HG03159 (cell line): ENCODE data around the gene ELMO3.

Experiments used
- ATAC-seq: cut with Tn5 transposase; IDR thresholded peaks from one replicate; pipeline ENCODE4 v1.9.1; 2021; ENCODE audit warnings: mild to moderate bottlenecking, moderate library complexity; ENCODE audit not compliant: unreplicated experiment

ELMO3 gene

GRCh38 chr16:67179421-67180080 is 19.4 kb upstream of the ELMO3 start:
- no peak for ATAC-seq

DNA sequence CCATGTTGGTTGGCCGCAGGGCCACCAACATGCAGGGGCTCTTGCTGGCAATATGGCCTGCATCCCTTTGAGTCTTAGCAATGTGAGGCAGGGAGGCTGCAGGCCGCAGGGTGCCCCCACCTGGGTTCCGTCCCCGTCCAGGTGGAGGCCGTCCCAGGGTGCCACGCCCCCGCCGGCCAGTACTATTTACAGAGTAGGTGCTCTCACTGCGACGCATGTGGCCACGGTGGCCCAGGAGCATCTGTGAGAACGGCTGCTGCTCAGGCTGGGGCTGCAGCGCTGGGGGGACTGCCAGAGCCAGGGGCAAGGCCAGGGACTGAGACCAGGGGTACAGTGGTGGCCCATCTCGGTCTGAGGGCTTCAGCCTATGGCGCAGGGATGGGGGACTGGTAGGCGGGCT is 18.8 kb upstream of the ELMO3 start:
- ATAC-seq: no peak

DNA sequence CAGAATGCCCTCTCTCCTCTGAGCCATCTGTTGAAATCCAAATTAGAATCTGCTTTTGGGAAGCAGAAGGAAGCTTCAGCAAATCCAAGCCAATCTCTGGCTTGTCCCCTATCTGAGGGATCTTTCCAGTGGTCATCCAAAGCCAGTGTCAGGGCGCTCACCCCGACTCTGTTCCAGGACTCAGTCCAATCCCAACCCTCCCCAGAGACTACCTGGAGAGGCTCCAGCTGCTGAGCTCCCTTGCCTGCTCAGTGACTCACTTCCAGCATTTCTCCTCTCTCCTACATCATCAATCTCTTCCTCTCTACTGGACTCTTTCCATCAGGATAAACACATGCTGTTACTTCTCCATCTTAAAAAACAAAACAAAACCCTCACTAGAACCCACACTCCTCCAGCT is 17.6 kb upstream of the ELMO3 start:
- no peak for ATAC-seq

- ATAC-seq: no peak
Measured at GRCh38 chr16:67182288-67182687, 16.6 kb upstream of the ELMO3 start.

GRCh38 chr16:67183284-67183626 is 15.7 kb upstream of the ELMO3 start:
- no peak for ATAC-seq

DNA sequence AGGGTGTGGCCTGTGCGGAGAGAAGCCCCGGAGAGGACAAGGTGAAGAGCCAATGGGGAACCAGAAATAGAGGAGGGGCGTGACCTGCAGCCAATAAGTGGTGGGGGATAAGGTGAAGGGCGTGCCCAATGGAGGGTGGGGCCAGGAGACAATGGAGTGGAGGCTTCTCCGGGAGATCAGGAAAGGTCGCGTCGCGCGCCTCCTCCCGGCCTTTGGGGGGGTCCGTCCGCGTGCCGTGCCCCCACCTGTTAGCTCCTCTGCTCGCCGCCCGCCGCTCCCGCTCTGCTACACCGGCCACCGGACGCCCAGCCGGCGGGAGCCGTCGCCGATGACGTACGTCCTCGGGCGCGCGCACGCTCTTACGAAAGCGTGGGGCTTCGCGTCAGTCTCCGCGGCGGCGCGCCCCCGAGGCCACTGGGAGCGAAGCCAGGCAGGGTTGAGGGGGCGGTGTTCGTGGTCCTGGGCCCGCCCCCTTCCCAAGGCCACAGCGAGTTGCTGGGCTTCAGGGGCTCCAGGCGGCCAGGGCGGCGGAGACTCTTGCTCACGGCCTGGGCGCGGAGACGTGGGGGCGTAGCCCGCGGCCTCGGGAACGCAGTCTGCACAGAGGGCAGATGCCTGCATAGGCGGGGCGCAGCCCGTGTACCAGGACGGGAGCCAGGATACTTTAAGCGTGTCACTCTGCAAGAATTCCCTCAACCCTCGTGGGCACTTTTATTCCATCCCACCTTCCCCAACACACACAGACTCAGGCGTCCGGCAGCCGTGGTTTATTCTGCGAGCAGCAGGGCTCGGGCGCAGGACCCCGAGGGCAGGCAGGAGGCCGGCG is 15.1 kb upstream of the ELMO3 start, which contains the start of gene MATCAP1:
TSS of gene MATCAP1 (minus strand) at position 337 of the 826 bp plus-strand sequence. CDS start 3,353 bp downstream, outside the sequence.
- peak; percentile 92 for ATAC-seq

DNA sequence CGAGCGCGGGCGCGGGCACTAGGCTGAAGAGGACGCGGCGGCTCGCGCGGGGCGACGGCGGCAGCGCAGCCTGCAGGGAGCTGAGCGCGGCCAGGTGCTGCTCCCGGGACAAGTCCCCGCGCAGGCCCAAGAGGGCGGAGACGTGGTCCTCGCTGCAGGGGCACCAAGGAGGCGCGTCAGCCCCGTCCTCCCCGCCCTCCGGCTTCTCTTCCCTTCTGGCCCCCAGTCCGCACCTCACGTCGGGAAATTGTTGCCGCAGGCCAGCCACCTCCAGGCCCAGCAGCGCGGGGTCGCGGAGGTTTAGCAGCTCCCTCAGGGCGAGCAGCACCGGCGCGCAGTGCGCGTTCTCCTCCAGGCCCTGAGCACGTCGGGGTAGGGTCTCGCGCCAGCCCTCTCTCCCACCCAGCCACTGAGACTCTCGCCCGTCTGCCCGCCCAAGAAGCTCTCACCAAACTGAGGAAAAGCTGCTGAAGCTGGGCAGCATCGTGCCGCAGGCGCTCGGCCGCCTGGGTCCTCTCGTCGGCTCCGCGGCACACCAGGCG is 14.4 kb upstream of the ELMO3 start:
- no peak for ATAC-seq

DNA sequence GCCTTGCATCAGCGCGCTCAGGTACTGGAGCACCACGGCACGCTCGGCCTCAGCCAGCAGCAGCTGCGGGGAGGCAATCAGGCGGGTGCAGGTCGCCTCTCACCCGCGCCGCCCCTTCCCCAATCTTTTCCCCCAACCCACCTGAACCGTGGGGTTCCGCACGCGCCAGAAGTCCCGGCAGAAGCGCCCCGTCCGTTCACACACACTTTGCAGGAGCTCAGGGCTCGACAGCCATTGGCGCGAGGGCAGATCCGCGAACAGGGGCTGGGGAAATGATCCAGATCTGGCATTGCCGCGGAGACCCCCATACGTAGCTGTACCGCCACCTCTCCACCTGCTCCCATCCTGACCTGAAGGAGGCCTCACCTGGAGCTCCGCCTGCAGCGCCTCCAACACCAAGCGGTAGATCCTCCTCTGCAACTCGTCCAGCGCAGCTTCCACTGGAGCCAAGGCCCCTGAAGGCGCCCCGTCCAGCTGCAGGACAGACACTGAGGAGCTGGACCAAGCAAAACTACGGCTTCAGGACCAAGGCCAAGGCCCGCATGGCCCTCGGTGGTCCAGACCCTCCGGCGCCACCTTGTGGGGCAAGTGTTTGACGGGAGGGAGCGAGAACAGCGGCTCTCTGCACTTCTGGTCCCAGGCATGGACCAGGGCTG is 13.8 kb upstream of the ELMO3 start:
- ATAC-seq: no peak

GRCh38 chr16:67185651-67186134 is 13.2 kb upstream of the ELMO3 start:
- ATAC-seq: no peak

- no peak for ATAC-seq
Measured at GRCh38 chr16:67186550-67186950, 12.4 kb upstream of the ELMO3 start.

DNA sequence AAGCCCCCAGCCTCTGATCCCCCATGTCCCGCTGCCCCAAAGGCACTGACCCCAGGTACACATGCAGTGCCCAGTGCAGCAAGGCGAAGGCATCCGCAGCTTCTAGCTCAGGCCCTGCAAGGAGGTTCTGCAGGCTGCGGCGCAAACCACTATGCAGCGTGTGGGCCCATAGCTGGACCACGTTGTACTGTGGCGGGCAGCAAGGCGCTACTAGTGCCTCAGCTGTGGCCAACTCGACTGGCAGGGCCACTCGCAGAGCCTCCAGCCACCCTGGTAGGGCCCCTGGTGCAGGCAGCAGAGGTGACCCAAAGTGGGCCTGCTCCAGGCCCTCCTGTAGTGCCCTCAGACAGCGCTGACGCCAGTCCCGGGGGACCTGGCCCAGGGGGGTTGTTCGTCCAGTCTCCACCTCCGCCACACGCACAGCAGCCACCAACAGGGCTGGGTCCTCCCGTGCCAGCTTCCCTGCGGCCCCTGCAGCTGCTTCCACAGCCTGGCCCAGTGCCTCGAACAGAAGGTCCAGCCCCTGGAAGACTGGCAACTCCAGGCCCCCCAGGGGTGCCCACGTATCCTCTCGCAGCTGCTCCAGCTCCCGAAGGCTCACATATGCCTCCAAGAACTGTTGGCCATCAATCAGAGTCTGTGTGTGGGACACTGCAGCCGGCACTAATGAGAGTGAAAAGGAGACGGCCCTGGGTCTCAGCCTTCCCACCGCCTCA is 11.6 kb upstream of the ELMO3 start:
- ATAC-seq: no peak

- ATAC-seq: no peak
Measured at GRCh38 chr16:67188323-67188722, 10.6 kb upstream of the ELMO3 start.

DNA sequence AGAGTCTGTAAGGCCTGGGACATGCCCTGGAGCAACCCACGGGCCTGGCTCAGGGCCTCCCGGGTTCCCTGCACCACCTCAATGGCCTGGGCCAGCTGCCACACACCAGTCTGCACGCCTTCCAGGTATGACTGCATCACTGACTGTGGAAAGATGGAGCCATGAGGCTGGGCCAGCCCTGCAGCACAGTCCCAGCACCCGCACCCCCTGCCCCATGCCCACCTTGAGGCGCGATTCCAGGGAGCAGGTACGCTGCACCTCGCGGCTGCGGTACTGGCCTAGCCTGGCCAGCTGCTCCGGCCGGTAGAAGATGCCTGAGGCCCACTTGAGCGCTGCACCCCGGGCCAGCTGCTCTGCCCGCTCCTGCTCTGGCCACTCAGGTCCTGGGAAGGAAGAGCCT is 10.1 kb upstream of the ELMO3 start:
- no peak for ATAC-seq

DNA sequence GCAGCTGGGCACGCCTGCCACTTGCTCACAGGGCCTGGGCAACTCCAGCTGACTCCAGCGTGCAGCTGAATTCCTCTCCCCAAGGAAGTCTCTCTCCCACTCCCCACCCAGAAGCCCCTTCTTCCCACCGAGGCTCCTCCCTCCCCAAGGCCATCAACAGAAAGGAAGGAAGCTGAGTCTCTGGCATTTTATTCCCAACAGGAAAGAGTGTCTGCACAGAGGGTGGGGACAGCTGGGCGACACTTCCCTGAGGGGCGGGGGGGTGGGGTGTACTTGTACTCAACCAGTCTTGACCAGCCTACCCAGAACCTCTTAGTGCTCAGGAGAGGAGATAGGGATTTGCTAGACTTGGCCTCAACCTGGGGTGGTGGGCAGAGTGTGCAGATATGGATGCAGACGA is 8.9 kb upstream of the ELMO3 start, which contains the start of gene EXOC3L1:
TSS of gene EXOC3L1 (minus strand) at position 96 of the 400 bp plus-strand sequence. CDS start 460 bp downstream, outside the sequence.
- no peak for ATAC-seq

- no peak for ATAC-seq
Measured at GRCh38 chr16:67190448-67191399, 8.2 kb upstream of the ELMO3 start.

DNA sequence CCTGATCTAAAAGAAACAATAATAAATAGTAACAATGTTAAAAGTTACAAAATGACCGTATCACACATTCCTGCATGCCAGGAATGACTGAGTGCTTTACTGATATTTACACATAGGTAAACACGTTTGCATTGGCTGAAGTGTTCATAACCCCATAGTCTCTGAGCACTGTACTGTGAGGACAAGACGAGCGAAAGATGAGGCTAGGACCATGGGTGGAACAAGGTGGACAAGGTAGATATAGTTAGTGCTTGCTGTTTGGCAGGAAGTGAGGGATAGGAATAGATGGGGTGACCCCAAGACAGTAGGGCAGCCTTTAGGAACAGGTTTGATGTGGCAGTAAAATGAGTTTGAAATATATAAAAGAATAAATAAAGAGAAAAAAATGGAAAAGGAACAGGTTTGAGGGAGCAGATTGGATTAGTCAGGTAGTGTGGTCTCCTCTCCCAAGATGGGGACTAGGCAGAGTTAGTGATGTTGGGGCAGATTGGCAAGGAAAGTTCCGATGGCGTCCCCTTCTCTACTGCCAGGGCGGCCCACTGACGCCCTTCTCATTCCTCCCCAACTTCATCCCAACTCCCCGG is 7.4 kb upstream of the ELMO3 start:
- no peak for ATAC-seq

GRCh38 chr16:67191995-67192681 is 6.8 kb upstream of the ELMO3 start, which contains the start of gene E2F4:
TSS of gene E2F4 (plus strand) at chr16:67192155. CDS start at chr16:67192228, 73 bp downstream.
- peak; percentile 89 for ATAC-seq

DNA sequence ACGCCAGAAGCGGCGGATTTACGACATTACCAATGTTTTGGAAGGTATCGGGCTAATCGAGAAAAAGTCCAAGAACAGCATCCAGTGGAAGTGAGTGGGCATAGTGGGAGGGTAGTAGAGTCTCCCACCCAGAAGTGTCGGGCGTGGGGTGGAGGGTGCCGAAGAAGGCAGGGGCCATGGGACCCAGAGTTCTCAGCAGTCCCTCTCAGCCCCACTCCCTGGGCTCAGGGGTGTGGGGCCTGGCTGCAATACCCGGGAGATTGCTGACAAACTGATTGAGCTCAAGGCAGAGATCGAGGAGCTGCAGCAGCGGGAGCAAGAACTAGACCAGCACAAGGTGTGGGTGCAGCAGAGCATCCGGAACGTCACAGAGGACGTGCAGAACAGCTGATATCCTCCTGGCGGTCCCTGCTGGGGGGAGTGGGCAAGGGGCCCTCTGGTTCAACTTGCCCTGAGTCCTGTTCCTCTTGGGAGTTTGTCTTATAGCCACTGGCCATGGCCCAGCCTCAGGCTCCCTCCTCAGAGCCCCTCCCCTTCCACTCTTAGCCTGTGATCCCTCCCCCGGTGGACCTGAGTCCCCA is 6.1 kb upstream of the ELMO3 start:
- no peak for ATAC-seq
